Ovary (tissue), 3 donors: Measurements from ENCODE around the gene RAB3IL1.

Experiments
- EP300 ChIP-seq: sonication (generic); formaldehyde crosslinking; IDR thresholded peaks from one replicate; pipeline ENCODE4 v1.6.1; 2017; ENCODE audit warnings: antibody characterized with exemption
- POLR2A ChIP-seq: fragments of 450-650 bp; IDR thresholded peaks from one replicate; pipeline ENCODE4 v1.6.1; 2017; ENCODE audit warnings: antibody characterized with exemption, mild to moderate bottlenecking, moderate library complexity
- TF ChIP-seq, protein P1 (sequence below), 3 donors: fragments of 450-650 bp in 2 of 3; fragments of 200-600 bp in 1 of 3; IDR thresholded peaks; one replicate each; pipeline versions ENCODE4 v1.5.1 to v1.8.0; 2016 to 2022; ENCODE audit warnings: antibody characterized with exemption in 3 of 3, mild to moderate bottlenecking in 1 of 3
- donor health status: DM: no; HTN: no; CAD: no.

DNA sequence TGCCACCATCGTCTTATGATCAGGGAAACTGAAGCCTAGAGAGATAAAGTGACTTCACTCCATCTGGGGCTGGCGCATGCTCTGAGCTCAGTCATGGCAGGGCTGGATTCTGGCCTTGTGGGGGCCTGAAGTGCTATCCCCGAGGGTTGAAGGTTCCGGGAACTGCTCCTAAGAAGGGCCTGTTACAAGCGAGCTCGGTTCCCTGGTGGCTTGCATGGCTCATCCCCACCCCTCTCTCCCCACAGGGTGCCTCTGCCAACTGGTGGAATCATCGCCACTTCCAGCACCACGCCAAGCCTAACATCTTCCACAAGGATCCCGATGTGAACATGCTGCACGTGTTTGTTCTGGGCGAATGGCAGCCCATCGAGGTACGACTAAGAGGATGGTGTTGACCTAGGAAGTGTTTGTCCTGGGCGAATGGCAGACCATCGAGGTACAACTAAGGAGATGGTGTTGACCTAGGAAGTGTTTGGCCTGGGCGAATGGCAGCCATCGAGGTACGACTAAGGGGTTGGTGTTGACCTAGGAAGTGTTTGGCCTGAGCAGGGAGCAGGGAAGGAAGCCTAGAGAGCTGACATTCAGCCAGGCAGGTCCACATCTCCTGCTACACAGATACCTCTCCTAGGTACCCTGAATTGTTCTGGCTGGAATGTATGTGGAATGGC, 69.3 kb downstream of the RAB3IL1 start:
- TF ChIP-seq, protein P1, sequence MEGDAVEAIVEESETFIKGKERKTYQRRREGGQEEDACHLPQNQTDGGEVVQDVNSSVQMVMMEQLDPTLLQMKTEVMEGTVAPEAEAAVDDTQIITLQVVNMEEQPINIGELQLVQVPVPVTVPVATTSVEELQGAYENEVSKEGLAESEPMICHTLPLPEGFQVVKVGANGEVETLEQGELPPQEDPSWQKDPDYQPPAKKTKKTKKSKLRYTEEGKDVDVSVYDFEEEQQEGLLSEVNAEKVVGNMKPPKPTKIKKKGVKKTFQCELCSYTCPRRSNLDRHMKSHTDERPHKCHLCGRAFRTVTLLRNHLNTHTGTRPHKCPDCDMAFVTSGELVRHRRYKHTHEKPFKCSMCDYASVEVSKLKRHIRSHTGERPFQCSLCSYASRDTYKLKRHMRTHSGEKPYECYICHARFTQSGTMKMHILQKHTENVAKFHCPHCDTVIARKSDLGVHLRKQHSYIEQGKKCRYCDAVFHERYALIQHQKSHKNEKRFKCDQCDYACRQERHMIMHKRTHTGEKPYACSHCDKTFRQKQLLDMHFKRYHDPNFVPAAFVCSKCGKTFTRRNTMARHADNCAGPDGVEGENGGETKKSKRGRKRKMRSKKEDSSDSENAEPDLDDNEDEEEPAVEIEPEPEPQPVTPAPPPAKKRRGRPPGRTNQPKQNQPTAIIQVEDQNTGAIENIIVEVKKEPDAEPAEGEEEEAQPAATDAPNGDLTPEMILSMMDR (IDR thresholded peaks at IDR 0.05): no peak
- TF ChIP-seq POLR2A (no peak), EP300 (no peak)
